Jurkat, Clone E6-1 (cell line): ENCODE results near the gene FOSL2.

Source experiments
- DNase-seq: peaks from one replicate; pipeline ENCODE4 v3.0.0-alpha.2; 2011; ENCODE audit warnings: low read depth, low spot score
- H3K4me3 ChIP-seq: 2 replicates; pipeline ENCODE4 v1.5.1; 2011; ENCODE audit warnings: mild to moderate bottlenecking, low read length, control low read depth, moderate library complexity

FOSL2 gene

DNA sequence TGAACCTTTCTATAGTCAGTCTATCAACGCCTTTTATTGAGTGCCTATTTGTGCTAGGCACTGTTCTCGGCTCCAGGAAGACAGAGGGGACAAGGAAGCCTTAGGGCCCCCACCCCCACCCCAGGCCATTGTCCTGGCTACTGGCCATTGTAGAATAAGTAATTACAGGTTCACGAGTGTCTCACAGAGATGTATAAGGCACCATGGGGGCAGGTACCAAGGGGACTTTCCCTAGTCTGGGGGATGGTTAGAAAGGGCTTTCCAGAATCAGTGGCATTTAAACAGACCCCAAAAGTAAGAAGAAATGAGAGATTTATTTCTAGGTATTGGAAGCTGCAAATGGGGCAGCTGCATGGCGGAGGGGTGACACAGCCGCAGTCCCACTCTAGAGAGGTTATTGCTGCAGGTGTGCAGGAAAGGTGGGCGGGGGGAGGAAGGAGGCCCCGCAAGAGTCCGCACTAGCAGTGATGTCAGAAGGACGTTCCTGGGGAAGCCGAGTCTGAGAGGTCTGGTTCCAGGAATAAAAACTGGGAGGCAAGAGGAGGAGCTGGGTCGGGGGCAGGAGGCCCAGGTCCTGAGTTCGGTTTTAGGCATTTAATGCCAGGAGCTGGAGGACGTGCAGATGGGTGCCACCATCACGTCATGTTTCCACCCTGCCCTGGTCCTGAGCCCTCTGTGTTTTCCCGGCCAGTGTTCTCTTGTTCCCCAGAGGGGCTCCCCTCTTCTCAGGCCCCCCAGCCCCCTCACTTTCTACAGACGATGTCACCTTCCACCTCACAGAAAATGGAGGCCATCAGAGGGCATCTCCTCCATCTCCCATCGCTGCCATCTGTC, 30.5 kb downstream of the FOSL2 start:
- no peak overlapping the region for H3K4me3 ChIP-seq
- no peak for DNase-seq

DNA sequence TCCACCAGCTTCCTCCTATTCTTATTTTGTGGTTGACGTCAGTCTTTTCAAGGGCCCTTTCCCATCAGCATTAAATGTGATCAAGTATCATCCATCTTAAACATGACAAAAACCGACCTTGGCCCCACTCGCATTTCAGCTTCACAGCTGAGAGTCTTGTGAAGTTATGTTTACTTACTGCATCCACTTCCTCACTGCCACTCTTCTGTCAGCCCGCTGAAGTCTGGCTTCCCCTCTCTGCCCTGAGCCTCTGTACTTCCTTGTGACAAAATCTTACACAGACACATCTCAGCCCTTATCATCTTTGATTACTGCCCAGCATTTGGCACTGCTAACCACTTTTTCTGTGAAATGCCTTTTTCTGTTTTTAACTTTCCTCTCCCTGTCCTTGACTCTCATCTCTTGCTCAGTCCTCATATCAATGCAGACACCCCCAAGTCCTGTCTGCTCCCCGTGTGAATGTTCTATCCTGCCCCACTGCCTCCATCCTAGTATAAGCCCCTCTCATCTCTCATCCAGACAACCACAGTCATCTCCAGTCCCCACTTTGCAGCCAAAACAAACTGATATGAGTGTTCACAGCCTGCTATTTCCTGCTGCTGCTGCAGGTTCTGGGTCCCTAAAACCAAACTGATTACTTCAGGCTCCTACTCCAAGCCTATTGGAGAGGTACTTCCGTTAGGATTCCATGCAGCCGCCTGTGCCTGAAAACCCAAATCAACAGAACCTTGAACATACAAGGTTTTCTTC, 31.4 kb downstream of the FOSL2 start:
- no peak overlapping the region for H3K4me3 ChIP-seq
- peak; percentile 52 for DNase-seq

DNA sequence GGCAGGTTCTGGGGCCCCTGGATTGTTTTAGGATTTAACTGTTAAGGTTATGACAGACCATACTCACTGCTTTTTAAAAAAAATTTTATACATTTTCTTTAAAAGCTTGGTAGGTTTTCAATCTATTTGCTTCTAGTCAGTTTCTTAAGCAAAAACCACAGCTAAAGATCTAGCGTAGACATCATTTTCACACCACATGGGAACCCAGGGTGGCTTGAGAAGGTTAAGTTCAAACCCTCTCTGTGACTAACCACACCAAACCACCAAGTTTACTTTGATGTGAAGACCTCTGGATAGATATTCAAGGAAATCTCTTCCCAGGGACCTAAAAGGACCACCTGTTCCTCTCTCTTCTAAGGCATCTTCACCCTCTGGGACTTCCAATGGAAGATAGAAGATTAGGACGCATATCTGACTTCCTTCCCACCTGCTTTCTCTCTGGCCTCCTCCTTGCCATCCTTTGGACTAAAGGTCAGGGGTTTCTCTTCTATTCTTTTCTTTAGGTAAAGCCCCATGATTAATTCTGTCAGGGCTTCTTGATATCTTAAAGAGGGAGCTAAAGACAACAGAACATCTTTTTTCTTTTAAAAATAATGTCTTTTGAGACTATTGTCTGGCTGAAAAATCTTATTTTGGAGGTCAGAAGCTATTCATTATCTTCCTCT, 32.3 kb downstream of the FOSL2 start:
- peak; percentile 50 for DNase-seq
- H3K4me3 ChIP-seq = no peak overlapping the region

DNA sequence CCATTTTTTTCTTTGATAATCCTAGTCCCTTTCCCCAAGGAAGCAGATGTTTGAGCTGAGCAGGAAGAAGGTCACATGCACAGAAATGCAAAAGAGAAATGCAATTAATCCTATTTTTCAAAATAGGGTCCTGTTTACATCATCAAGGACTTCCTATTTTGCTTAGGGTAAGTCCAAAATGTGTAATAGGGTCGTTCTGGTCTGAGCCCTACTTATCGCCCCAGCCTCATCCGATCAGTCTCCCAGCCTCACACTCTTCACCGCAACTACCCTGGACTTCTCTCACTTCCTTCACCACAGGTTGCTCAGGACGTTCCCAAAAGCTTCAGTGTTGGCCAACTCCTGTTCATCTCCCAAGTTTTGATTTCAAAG, 32.8 kb downstream of the FOSL2 start:
- DNase-seq = no peak
- H3K4me3 ChIP-seq = no peak overlapping the region

- no peak overlapping the region for H3K4me3 ChIP-seq
- DNase-seq = no peak
These were observed 35.2 kb downstream of the FOSL2 start for GRCh38 chr2:28427741-28428415.

DNA sequence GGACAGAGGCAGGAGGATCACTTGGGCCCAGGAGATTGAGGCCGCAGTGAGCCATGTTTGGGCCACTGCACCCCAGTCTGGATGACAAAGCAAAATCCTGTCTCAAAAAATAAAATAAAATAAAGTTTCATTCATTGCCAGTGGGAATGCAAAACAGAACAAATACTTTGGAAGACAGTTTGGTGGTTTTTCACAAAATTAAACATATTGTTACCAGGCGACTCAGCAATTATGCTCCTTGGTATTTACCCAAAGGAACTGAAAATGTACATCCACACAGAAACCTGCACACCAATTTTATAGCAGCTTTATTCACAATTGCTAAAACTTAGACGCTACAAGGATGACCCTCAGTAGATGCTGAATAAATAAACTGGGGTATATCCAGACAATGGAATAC, 35.8 kb downstream of the FOSL2 start:
- H3K4me3 ChIP-seq = no peak overlapping the region
- no peak for DNase-seq

DNA sequence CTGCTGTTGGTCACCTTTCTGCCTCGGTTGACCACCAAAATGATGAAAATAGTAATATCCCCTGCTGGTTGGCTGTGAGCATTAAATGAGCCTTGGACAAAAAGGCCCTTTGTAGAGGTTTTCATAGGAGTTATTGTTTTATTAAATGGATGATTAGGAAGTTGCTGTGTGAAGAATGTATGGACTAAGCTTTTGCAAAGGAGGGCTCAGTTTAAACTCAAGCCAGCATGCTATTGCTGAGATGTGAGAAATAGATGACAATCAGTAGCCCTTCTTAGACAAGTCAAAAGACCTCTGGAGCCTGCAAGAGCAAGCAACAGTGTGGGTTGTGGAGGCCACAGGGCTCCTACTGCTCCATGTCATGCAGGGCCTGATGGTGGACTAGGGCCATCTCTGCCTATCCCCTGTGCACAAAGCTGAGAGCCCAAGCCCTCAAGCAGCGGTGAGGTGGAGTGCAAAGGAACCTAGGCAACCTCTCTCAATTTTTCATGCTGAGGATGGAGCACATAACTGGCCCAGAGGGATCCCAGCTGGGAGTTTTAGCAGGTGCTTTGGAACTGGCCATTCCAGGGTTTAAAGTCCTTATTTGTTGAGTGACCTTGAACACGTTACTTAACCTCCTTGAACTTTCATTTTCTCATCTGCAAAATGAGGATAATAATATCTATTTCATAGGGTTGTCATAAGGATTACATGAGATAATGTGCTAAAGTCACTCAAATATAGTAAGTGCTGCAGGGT, 37.1 kb downstream of the FOSL2 start:
- no peak for DNase-seq
- H3K4me3 ChIP-seq = no peak overlapping the region

DNA sequence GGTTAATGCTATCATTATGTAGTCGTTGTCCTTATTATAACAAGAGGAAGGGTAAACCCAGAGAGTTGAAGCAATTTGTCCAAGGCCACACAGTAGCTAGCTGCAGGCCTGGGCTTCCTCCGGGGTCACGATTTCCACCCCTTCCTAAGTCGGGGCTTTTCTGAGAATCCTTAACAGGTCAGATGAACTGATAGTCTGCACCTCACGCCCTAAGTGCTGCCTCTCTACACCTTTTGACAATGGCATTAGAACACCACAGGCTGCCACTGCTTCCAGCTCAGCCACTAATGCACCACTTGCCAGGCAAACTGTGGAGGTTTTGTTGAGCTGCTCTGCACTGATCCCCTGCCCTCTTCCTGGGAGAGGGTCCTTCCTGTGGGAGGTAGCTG, 37.7 kb downstream of the FOSL2 start:
- DNase-seq = no peak
- no peak overlapping the region for H3K4me3 ChIP-seq

GRCh38 chr2:28430788-28431418, 38.2 kb downstream of the FOSL2 start:
- DNase-seq = no peak

GRCh38 chr2:28431741-28432140, 39.1 kb downstream of the FOSL2 start:
- no peak overlapping the region for H3K4me3 ChIP-seq
- no peak for DNase-seq

More at GRCh38 chr2:28430788-28431418, 38.2 kb downstream of the FOSL2 start:
- H3K4me3 ChIP-seq = no peak overlapping the region

- DNase-seq = no peak
These were observed 39.7 kb downstream of the FOSL2 start for GRCh38 chr2:28432362-28432761.

GRCh38 chr2:28433215-28433614, 40.6 kb downstream of the FOSL2 start:
- H3K4me3 ChIP-seq = no peak overlapping the region
- DNase-seq = no peak

More at GRCh38 chr2:28432362-28432761, 39.7 kb downstream of the FOSL2 start:
- H3K4me3 ChIP-seq = no peak overlapping the region

DNA sequence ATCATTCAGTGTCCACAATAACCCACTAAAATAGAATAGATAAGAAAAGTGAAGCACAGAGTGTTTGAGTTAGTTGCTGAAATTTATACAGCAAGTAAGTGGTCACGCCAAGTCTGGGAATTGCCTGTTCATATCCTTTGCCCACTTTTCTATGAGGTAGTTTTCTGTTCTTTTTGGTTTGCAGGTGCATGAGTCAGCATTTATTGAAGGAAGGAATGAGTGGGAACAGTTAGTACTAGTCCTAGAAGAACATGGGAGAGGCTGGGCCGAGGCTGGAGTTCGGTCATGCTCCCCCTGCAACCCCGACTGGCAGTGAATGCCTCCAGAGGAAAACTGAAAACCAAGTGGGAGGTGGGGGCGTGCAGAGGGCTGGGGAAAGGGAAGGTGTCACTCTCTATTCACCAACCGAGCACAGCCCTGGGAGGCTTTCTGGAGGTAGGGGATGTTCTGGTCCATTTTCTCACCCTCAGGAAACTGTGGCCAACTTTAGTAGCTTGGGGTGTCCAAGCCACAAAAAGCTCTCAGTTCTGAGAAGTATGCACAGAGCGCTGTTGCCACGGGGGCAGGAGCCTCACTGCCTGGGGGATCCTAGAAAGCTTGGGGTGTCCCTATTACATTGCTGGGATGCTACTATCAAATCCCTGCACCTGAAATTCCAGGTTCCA, 41.4 kb downstream of the FOSL2 start:
- no peak for DNase-seq
- H3K4me3 ChIP-seq = no peak overlapping the region

- DNase-seq = no peak
These were observed 41.9 kb downstream of the FOSL2 start for GRCh38 chr2:28434600-28434989.

DNA sequence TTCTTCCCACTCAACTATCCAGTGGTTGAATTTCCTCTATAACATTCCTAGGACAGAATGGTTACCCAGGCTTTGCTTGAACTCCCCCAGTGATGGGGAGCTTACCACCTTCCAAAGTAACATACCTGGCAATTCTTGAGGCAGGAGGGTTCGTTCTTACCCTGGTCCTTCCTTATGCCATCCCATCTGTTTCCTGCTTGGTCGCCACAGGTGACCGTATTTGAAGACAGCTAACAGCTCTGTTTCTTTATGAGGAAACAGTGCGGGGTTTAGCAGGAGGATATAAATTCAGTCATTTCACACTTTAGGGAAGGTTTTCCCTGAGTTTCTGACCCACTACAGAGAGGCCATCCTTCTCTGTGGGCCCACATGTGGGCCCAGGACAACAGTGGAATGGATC, 42.6 kb downstream of the FOSL2 start:
- DNase-seq = no peak
- H3K4me3 ChIP-seq = no peak overlapping the region

More at GRCh38 chr2:28434600-28434989, 41.9 kb downstream of the FOSL2 start:
- H3K4me3 ChIP-seq = no peak overlapping the region

GRCh38 chr2:28435814-28436351, 43.2 kb downstream of the FOSL2 start:
- no peak overlapping the region for H3K4me3 ChIP-seq
- no peak for DNase-seq

DNA sequence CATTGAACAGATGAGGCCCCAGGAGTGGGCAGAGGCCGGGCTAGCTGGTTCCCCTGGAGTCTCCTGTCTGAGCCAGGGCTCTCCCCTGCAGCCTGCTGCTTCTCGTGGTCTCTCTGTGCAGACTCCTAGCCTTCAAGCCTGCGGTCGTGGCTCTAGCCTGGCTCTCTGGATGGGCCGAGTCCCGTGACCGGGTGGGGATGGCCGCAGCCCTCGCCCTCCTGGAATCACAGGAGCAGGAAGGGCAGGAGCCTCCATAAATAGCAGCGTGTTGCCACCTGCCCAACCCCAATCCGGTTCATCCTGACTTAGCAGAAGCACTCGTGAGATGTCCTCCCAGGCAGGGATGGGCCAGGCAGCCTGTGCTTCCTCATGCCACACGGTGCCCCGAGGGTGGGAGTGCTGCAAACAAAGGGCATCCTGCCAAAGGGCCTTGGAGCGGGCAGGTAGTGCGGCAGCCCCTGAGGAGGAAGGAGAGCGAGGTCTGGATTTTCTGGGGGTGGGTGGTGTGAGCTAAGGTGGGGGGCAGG, 43.9 kb downstream of the FOSL2 start:
- no peak overlapping the region for H3K4me3 ChIP-seq

More for the DNA sequence above, 43.9 kb downstream of the FOSL2 start:
- DNase-seq = no peak
